HG02763 (cell line): Measurements from ENCODE around the gene PHF13.

Source experiments
- ATAC-seq: cut with Tn5 transposase; IDR thresholded peaks from one replicate; pipeline ENCODE4 v1.9.1; 2021; ENCODE audit warnings: mild to moderate bottlenecking, moderate library complexity; ENCODE audit not compliant: unreplicated experiment

The PHF13 gene

DNA sequence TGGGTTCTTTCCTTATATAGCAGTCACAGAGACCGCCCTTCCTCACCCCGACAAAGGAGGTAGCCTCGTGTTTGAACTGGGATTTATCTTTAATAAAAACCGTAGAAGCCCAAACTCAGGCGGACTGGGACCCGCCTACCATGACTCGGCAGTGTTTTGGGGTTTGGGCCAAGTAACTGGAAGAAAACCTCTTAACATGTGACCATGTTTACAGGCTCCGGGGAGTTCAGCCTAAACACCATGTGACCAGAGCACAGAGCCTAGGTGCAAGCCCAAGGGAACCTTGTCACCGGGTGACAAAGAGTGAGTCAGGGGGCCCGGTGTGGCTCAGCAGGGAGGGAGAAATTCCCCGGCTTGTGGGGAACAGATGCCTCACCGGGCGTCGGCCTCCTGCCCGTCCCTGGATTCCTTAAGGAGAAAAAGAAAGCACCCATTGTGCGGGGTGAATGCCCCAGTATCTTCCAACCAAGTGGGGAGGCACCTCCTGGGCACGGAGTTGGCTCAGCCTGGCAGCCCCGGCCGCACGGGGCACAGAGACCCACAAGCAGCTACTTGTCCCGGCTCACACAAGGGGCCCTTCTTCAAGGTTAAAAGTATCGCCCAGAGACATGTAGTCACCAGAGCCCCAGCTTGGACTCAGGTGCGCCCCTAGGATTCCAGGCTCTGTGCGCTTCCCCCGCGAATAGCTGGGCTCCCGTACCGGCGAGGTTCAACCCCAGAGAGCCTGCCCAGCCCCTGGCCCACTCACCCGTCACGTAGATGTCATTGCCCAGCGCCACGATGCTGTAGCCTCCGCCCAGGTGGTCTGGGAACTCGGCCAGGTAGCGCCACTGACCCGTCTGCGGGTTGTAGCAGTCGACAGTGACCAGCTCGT, 12.2 kb upstream of the PHF13 start:
- peak; percentile 23 for ATAC-seq

GRCh38 chr1:6601923-6602668, 11.4 kb upstream of the PHF13 start:
- ATAC-seq = no peak

GRCh38 chr1:6602669-6603237, 10.8 kb upstream of the PHF13 start, which contains the start of gene KLHL21:
TSS of gene KLHL21 (minus strand) at chr1:6602869. CDS start at chr1:6602817, 52 bp downstream.
- ATAC-seq = peak; percentile 52

- ATAC-seq = peak; percentile 11
Measured at GRCh38 chr1:6603238-6603914, 10.2 kb upstream of the PHF13 start.

GRCh38 chr1:6603915-6604558, 9.5 kb upstream of the PHF13 start:
- no peak for ATAC-seq

- peak; percentile 24 for ATAC-seq
Measured at GRCh38 chr1:6612641-6613360, 730 bp upstream of the PHF13 start.

DNA sequence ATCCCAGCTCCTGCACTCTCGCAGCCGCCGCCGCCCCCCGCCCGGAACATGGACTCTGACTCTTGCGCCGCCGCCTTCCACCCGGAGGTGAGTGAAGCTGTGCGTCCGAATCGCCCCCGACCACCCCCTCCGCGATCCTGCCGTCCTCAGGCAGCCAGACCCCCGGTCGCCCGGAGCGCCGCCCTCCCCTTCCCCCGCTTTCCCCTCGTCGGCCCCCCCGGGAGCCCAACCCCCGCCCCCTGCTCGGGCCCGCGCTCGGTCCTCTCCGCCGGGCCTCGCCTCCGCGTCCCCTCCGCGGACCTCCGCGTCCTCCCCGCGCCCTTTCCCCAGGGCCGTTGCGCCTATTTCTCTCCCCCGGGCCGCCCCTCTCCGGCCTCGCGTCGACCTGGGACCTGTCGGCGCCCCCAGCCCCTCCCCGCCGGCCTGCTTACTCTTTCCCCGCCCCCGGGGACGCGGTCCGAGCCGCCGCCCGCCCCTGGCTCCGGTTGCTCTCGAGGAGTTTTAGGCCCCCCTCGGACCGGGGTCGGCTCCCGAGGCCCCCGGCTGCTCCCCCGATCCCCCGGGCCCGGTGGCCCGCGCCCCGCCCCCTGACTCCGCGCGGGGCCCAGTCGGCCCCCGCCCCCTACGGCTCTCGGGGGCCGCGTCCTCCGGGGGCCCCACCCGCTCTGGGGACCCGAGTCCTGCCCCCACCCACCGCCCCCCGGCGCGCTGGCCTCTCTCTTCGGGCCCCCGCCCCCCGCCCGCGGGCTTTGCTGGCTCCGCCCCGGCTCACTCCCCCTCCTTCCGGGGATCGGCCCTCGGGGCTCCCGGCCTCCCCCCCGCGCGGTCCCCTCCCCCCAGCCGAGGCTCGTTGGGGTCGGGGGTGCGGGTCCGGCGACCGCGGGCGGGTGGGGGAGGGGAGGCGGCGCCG, 743 bp downstream of the PHF13 start:
- ATAC-seq = no peak

DNA sequence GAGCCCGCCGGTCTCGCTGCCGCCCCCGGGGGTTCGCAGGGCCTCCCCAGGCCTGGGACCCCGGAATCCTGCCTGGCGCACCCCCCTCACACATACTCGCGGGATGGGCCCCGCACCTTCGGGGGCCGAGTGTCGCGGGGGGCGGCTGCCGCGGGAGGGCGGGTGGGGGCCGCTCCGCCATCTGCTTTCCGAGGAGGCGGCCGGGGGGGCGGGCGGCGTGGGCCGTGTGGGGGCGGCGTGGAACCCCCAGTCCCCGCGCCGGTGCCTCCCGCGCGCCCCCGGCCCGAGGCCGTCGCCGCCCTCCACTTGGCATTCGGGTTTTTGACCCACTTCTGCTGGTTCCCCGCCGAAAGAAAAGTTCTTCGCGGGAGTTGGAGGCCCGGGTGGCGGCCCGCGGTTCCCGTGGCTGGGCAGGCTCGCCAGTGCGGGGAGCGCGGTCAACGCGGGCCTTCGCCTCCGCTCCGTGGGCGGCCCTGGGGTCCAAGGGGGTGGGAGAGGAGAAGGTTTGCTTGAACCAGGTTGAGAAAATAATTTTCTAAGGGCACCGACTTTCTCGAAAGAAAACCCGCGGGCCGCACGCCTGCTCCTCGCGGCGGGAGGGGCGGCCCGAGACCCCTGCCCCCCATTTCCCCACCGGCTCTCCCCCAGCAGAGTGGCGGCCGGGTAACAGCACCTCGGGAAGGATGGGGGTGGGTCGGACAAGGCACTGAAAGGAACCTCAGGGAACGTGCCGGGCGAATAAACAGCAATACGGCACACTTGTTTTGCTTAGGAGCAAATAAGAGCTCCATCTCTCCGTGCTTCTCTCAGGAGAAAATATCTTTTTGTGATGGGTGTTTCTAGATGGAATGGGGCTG, 1.6 kb downstream of the PHF13 start:
- no peak for ATAC-seq

DNA sequence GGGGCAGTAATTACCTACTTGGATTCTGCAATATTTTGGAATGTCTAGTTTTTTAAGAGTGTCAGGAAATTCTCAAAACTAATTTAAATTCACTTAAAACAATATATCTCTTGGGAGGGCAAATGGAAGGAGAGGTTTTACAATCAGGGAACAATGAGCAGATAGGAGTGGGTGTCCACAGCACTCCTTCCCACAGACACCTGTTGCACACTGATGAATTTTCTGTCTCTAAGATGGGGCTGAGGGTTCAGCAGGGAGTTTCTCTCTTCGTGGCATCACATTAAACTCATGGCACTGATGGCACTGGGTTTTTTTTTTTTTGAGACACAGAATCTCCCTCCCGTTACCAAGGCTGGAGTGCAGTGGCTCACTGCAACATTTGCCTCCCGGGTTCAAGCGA, 5.5 kb downstream of the PHF13 start:
- ATAC-seq = no peak

DNA sequence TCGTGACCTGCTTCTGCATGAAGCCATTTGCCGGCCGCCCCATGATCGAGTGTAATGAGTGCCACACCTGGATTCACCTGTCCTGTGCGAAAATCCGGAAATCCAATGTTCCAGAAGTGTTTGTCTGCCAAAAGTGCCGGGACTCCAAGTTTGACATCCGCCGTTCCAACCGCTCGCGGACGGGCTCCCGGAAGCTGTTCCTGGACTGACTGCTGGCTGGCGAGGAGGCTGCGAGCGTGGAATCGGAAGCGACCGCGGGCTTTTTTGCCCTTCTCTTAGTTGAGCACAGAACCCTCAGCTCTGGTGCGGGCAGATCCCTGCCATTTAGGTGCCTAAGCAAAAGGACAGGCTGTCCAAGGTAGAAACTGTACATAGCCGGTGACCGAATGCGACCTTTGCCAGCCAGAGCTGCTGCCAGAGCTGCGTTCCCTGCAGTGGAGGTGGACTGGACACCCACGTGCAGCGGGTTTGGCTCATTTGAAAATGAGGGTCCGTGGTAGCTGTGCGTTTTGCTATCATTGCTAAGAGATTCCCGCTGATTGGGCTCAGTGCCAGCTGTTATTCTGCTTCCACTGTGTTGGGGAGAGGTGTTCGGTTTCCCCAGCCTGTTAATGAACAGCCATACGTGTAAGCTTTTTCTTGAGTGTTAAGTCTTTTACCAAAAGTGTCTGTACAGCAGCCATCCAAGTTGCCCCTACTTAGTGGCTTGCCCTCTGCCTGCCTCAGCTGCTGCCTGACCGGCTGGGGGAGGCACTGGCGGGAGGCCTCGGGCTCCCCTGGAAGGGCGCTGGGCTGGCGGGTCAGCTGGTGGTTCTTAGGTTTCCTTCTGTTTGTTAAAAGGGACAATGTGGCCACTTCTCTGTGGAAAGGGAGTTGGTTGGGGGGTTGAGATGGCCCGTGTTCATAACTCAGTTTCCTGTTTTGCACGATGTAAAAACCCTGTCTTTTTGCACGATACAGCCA, 8.2 kb downstream of the PHF13 start:
- ATAC-seq = no peak

DNA sequence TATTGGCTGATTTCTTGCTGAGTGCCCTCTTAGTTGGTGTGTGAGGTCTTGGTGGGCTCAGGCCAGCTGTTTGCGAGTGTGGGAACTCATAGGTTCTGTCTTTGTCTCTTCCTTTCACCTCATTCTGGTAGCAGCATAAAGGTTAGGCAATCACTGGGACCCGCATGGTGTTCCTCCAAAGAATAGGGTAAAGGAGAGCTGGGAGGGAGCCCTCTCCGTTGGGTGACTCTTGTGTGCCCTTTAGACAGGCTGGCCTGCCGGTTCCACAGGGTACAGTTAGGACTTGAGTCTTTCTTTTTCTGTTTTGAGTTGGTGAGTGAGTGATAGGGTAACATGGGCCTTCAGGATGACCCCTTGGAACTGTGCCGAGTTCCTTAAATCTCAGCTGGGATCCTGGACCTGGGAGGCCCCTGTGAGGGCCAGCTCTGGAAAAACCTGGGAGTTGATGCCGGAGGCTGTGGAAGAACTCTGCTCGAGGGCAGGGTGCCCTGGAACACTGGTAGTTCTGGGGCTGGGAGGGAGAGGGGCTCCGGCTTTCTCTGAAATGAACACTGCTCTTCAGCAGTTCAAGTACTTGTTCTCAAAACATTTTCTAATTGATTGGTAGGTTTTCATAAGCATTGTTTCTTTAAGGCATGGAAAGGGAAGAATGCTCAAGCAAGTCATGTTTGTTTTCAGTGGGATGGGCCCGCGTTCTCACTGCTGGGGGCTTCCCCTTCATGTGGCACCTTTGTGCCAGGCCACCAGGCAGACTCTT, 9.0 kb downstream of the PHF13 start:
- ATAC-seq = no peak

DNA sequence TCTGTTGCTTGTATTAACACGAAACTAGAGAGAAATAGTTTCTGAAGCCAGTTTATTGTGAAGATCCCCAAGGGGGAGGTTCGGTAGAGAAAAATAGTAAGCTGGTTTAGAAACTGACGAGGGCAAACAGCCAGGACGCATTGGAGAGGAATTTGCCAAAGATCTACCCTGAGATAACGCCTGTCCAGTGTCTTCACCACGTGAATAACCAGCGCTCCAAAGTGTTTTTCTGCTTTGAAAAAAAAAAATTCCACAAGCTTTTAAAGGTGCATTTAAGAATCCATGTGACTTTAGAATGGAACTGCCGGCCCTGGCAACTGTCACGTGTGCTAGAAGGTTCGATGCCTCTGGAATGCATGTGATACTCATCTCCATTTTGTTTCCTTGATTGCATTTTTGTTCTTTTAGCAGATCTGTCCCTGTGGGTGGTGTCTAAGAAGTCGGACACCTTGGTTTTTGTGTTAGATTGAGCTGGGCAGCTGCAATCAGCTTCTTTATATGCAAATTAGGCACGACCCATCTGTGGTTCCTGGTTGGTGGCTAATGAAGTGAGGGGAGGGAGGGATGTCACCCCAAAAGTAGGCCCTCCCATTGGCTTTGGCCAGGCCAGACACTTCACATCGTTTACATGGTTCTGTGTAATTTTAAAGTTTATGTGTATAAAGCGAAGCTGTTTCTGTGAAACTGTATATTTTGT, 9.9 kb downstream of the PHF13 start:
- no peak for ATAC-seq

GRCh38 chr1:6624710-6625583, 11.4 kb downstream of the PHF13 start, which contains the start of gene THAP3:
TSS of gene THAP3 (plus strand) at chr1:6624868. CDS start at chr1:6625219, 351 bp downstream.
- ATAC-seq = peak; percentile 77

- ATAC-seq = no peak
Measured at GRCh38 chr1:6625584-6626149, 12.1 kb downstream of the PHF13 start.
